GM11168 (cell line): ENCODE measurements around the gene PDE6A.

Experiments used
- in situ Hi-C: fragments of 300-500 bp; cut with MboI; formaldehyde crosslinking; loops from one replicate; pipeline ENCODE4 v1.12.0; 2022; ENCODE audit warnings: low sequenced_read_pairs; ENCODE audit not compliant: unreplicated experiment

Gene PDE6A

DNA sequence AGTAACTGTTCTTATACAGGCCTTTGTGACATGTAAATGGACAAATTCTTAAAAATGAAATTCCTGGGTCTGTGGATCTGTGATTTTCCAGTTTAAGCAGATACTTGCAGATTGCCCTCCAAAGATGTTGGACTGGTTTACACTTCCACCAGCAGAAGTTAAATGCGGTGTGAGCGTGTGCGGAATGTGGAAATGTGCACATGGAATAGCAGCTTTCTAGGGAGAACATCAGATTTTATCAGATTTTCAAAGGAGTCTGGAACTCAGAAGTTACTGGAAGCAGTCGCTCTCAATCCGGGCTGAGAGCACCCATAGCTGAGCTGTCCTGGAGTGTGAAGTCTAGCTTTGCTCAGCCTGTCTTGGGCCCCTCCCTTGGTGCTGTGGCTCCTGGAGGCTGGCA is 117.0 kb downstream of the PDE6A start:
- in situ Hi-C loops: loop anchor here (5.0 kb wide), 1 partner anchor 190 kb away; no protein-coding TSS in a partner anchor

DNA sequence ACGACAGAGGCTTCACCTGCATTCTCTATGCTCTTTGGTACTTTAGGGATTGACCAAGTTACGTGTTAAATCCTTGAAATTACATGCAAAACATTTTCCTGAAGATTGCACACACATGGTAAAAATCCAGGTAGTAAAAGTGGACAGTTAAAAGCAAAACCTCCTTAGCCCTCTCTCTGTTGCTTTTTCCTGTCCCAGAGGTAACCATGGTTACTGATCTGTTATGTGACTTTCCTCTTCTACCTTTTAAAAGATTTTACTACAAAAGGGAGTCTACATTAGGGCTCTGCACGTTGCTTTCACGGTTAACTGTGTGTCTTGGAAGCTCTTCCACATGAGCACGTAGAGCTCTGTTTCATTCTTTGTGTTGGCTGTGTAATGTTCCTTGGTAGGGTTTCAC is 117.5 kb downstream of the PDE6A start:
- in situ Hi-C loops: loop anchor here (5.0 kb wide), 1 partner anchor 190 kb away; no protein-coding TSS in a partner anchor

DNA sequence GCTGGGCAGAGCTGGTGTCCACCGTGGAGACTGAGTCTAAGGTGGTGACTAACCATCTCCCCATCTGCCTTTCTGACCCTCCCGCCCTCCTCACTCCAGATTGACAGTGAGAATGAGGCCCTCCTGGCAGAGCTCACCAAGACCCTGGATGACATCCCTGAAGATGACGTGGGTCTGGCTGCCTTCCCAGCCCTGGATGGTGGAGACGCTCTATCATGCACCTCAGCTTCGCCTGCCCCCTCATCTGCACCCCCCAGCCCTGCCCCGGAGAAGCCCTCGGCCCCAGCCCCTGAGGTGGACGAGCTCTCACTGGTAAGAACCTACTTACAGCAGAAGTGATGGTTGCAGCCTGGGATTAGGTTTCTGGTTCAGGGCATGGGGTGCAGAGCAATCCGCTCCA is 118.0 kb downstream of the PDE6A start:
- in situ Hi-C loops: loop anchor here (5.0 kb wide), 1 partner anchor 189 kb away; no protein-coding TSS in a partner anchor

DNA sequence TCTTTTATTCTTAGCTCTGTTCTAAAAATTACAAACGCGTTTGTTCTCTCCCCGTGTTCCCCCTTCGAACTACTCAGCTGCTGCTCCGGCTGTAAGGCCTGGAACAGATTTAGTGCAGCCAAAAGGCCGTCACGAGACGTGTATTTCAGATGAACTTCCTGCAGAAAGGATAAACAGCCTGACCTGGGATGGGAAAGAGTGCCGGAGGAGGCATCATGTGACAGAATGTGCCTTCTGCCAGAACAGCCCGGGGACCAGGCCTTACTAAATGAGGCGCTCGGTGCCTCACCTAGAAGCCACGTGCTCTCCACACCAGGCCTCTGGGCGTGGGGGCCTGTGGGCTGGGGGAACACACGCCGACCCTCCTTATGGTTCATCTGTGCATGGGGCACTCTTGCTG is 119.7 kb downstream of the PDE6A start:
- in situ Hi-C loops: loop anchor here (5.0 kb wide), 1 partner anchor 188 kb away; no protein-coding TSS in a partner anchor

DNA sequence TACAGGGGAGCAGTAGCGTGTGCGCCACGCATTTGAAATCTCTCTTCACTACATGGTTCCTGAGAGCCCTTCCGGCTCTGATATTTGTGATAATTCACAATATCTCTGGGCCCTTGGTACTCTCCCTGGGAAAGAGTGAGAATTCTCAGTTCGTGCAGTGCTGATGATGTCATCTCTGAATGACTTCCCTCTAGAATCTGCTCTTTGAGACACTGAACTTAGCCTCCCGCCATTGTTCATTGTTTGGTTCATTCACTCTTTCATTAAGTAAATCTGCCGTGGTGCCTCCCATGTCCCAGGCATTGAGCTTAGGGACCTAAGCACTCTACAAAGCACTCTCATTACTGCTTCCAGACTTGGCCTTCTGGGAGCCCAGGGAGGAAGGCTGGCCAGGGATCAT is 120.5 kb downstream of the PDE6A start:
- in situ Hi-C loops: no loop called here

DNA sequence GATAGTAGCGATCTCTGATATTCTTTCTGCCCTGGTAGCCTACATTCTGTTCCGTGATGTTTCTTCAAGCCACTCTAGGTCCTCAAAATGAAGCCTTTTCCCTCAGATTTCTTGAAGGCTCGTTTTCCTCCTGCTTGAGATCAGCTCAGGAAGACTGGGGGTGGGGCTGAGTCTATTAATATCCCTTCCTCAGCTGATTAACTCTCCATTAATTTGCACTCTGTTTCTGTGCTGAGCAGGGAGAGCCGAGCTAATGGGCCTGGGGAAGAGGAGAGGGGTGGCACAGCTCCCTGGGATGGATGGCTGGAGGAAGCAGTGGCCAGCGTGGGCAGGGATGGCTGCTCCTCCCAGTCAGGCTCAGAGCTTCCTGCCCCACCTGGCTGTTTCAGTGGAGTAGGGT is 121.2 kb downstream of the PDE6A start:
- in situ Hi-C loops: no loop called here

DNA sequence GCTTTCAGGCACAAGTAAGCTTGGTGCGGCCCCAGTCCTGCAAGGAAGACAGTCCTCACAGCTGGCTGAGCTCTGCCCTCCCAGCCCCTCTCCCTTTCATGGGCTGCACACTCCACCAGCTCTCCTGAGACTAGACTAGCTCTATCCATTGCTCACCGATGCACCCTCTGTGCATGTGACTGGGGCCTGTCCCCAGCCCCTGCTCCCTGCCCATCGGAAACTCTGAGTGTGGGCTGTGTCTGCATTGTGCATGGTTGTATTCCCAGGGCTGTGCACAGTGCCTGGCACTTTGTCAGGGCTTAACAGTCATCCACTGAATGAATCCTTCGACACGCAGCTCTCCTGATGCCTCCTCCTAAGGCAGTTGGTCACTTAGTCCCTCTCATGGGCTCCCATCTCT is 122.3 kb downstream of the PDE6A start:
- in situ Hi-C loops: no loop called here

DNA sequence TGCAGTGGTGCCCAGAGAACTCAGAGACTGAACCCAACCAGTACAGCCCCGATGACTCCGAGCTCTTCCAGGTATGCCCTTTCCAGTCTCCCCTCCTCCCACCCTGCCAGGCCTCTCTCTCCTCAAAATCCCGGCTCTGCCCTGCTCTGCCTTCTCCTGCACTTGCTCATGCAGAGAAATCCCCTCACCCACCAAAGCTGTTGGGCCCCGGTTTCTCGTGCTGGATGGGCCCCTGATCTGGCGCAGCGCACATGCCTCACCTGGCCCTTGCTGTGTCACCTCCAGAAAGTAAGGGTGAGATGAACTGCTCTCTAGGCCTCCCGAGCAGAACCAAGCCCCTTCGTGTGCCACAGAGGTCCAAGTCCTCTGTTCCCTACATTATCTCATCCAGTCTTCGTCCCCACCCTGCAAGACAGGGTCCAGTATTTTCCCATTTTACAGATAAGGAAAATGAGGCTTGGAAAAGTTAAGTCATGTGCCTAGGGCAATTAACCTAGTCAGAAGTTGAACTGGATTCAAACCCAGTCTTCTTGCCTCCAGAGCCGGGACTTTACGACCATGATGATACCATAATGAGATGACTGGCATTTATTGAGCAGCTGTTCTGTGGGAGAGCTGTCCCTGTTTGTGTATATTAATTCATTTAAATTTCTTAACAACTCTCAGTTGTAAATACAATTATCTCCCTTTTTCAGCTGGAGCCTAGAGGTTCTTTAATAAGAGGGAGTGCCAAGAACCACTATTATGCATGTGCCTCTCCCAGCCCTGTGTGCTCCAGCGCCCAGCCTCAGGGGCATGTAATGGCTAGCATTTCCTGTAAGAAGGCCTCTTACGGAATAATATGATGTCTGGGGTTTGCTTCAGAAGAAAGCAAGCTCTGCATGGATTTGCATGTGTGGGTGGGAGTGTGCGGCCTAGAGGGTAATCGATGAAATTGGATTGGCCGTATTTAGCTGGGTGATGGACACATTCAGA is 123.8 kb downstream of the PDE6A start:
- in situ Hi-C loops: no loop called here

DNA sequence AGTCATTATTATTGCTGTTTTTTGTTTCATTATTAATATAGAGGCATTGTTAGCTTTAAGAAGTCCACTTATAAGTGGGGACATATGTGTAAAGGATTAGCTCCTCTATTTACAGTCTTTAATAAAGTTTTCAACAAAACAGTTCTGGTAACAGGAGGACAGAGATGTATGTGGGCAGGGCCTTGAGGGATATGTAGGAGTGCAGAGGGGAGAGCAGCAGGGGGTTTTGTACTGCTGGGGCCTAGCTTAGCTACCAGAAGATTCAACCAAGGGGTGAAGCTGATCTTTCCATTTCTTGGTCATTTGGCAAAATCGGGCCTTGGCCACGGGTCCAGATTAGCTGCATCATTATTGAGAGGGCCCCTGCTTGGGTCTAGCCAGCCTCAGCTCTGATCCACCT is 124.6 kb downstream of the PDE6A start:
- in situ Hi-C loops: no loop called here

DNA sequence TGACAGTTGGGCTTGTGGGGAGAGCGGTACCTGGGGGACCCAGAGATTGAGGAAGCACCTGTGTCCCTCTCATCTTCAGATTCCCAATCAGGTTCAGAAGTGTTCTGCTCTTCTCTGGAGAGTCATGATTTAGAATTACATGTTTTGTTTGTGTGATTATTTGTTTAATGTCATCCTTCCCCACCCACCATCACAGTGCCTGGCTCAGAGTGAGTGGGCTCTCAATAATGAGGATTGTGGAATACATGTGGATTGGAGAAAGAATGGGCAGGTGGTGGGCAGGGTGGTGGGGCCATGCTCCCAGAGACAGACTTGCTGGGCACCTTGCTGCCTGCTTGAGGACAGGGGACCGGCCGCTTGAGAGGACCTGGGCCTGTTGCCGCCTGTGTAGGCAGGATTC is 126.5 kb downstream of the PDE6A start:
- in situ Hi-C loops: loop anchor here (10.0 kb wide), 1 partner anchor 153 kb away; no protein-coding TSS in a partner anchor

DNA sequence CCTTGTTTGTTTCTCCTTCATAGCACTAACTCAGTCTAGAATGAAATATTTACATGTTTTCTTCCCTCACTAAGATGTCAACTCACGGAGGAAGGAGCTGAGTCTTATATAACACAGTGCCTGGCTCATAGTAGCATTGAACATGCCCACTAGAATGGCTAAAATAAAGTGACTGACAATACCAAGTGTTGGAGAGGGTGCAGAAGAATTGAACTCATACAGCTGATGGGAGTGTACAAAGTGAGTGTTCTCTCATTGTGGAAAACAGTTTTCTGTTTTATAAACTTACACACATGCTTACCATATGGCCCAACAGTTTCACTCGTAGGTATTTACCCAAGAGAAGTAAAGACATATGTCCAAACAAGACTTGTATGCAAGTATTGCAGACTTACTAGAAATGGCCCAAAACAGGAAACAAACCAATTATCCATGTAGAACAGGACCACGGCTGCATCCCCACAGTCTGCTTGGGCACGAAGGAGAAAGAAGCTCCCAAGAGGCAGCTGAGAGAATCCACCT is 127.0 kb downstream of the PDE6A start:
- in situ Hi-C loops: loop anchor here (10.0 kb wide), 1 partner anchor 153 kb away; no protein-coding TSS in a partner anchor

DNA sequence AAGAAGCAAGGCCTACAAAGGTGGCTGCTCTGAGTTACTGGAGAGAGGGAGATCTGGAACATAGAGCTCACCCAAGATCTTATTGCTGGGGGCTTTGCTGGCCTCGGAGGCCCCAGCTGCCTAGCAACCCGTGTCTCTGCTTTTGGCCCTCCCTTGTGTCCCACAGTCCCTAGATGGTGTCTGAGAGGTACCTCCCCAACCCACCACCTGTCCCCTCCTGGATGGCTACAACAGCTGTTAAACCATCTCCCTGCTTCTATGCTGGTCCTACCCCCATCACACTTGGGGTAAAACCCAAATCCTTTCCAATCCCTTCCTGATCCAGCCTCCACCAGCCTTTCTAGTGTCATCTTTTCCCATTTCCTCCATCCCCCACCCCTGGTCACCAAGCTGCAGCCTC is 127.9 kb downstream of the PDE6A start:
- in situ Hi-C loops: loop anchor here (10.0 kb wide), 1 partner anchor 152 kb away; no protein-coding TSS in a partner anchor

DNA sequence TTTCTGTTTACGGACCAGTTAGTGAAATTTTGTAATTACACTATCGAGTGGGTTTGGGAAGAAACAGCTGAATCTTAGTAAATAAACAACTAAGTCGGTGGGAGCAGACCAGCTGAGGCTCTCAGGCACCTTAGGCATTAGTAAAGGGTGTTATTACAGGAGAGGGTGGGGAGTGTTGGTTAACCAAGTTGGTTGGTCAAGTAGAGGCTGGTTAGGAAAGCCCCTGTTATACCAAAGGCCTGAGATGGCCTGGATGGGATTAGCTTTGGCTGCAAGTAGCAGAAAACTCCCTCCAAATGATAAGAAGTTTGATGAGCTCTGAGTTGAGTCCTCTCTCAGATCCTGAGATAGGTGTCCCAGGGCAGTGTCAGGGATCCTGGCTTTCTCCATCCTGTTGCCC is 133.1 kb downstream of the PDE6A start:
- in situ Hi-C loops: loop anchor here (10.0 kb wide), 1 partner anchor 147 kb away; no protein-coding TSS in a partner anchor

DNA sequence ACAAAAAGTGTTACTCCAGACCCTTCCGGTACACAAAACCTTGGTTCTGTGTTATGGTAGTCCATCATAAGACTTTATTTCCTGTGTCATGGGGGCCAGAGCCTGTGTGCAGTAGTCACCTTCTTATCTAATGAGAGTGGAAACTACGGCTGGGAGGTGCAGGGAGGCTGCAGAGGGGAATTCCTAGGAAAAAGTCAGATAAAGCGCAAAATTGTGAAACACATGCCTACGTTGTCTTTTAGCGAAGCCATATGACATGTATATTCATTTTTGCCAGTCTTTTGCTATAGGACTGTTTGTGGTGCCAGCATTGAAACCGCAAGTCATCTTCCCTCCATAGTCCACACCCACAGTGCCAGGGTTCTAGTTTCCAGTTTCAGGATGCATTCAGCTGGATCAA is 133.7 kb downstream of the PDE6A start:
- in situ Hi-C loops: loop anchor here (10.0 kb wide), 1 partner anchor 146 kb away; no protein-coding TSS in a partner anchor

DNA sequence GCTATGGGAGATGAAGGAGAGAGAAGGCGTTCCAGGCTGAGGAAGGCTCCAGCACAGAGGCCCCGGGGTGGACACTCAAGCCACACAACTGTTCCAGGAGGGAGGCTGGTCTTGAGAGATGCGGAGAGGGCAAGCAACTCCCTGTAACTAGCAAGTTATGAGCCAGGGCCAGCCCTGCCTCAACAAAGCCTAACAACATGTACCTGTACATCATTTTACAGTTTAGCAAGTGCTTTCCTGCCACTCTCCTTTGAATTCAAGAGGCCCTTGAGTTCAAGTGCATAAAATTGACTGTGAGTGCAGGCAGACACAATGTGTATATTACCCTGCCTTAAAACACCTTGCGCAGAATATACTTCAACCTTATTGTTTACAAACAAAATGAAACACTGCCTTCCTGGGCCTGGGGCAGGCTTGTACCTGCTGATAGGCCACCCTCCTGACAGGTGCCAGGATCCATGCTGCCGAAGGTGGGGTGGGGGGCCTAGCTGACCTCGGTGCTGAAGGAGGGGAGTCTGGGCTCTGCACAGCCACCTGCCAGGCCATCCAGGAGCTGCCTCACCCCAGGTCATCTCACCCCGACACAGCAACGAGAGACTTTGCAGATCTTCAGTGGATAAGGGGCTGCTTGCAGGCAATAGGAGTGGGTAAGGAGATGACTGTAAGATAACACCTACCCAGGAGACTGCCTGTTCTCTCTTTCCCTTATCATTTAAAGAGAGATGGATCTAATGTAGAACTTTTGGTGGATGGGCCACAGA is 134.5 kb downstream of the PDE6A start:
- in situ Hi-C loops: loop anchor here (10.0 kb wide), 1 partner anchor 145 kb away; no protein-coding TSS in a partner anchor

DNA sequence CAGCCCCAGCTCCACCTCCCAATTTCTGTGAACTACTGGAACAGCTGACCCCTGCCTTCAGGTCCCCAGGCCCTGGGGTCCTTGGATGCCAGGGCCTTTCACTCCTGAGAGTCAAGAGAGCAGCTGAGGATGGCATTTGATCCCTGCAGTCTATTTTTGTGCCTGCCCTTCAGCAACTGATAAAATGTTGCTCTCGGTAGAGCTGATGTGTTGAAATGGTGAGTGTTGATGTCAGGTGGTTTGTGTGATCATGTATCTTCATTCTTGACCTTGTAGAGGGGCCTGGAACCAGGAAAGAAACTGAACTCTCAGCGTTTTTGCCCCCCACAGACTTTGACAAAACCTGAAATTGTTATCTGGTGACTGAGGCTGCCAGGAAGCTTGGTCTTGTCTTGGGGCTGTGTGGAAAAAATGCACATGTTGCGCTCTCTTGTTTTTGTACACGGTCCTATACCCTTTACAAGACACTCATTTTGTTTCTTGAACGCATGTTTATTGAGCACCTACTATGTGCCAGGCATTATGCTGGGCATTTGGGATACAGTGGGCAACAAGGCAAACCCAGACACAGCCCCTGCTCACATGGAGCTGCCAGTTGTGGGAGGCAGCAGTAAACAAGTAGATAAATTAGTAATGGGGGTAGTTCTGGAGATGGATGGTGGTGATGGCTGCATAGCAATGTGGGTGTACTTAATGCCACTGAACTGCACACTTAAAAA is 136.2 kb downstream of the PDE6A start:
- in situ Hi-C loops: no loop called here
